ENCODE data around the gene DRD1.

DNA sequence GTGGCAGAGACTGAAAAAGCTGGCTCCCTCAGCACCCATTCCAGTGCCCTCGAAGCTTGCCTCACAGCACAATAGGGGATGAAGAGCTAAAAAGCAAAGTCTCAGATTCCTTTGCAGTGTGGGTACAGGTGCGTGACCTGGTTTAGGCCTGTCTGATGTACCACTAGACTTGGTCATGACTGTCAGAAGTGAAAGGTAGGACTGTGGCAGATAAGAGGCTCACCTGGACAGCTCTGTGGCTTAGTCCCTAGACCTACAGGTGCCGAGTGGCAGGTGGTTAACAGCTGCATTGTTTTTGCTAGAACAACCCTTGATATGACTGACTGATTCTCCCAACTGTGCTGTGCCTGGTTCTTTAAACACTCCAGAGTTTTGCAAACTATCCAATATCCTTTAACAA lies 19.7 kb upstream of the DRD1 start:
- TF ChIP-seq POLR2AphosphoS5 (IDR thresholded peaks at IDR 0.05) (no peak), POLR2A (IDR thresholded peaks at IDR 0.05) (no peak)
